ENCODE data around the gene CRK.

CRK gene

GRCh38 chr17:1492249-1493206 lies 36.5 kb upstream of the CRK start, which contains the start of gene MYO1C:
TSS of gene MYO1C (minus strand) at chr17:1492686. CDS start at chr17:1492487, 199 bp downstream.
- ChIA-PET POLR2A (interaction anchor here (0.5 to 1.1 kb wide), 3 partner anchors 8 to 47 kb away, joined by 3 to 4 read pairs (median 3); partner anchors contain the start of gene CRK), CTCF (interaction anchor here (1.4 to 2.0 kb wide), 2 partner anchors 12 to 17 kb away, joined by 3 to 7 read pairs; no protein-coding TSS in a partner anchor)
- Histone ChIP-seq H3K4me1 (ENCODE audit: control extremely low read depth in 1 of 4, control insufficient read depth in 4 of 4, insufficient read depth in 4 of 4, low read length in 3 of 4) (peaks cover 3 to 43% (median 31%) of the 10 kb centered on the region in 4 experiments), H3K27me3 (replicated peaks in 2 of 5; ENCODE audit: control insufficient read depth in 4 of 5, insufficient read depth in 5 of 5, low read length in 4 of 5) (peaks cover 0 to 37% (median 11%) of the 10 kb centered on the region in 5 experiments), H3K9me3 (ENCODE audit: control extremely low read depth in 1 of 5, control insufficient read depth in 4 of 5, insufficient read depth in 2 of 5, low read depth in 1 of 5, low read length in 4 of 5) (no peaks in the 10 kb centered on the region), H3K36me3 (ENCODE audit: control insufficient read depth in 4 of 4, insufficient read depth in 4 of 4, low read length in 3 of 4) (peaks cover 0 to 24% (median 11%) of the 10 kb centered on the region in 4 experiments), H3K4me3 (ENCODE audit: control insufficient read depth in 1 of 7, extremely low read depth in 1 of 7, insufficient read depth in 4 of 7, low read depth in 2 of 7, low read length in 6 of 7) (peak within 1 kb of the TSS in 4 of 7 experiments; percentile 42 to 78 (median 56)), H3K27ac (ENCODE audit: insufficient read depth in 1 of 2, low read depth in 1 of 2, low read length in 2 of 2, poor library complexity in 1 of 2, severe bottlenecking in 2 of 2) (no peak within 1 kb of the TSS)
- no peak for DNase-seq
- 63% methylated on average over 29 of the region's 35 CpGs for WGBS (ENCODE audit: insufficient coverage)

GRCh38 chr17:1491443-1492248 lies 35.6 kb upstream of the CRK start:
- H3K27me3 ChIP-seq (replicated peaks in 2 of 5; ENCODE audit: control insufficient read depth in 4 of 5, insufficient read depth in 5 of 5, low read length in 4 of 5), result peaks cover 0 to 46% (median 17%) of the 10 kb centered on the region in 5 experiments
- CTCF ChIA-PET, result interaction anchor here (1.4 to 2.0 kb wide), 2 partner anchors 13 to 18 kb away, joined by 3 to 7 read pairs; no protein-coding TSS in a partner anchor
- peak overlapping the region; percentile 39 to 79 (median 56) for H3K4me3 ChIP-seq (ENCODE audit: control insufficient read depth in 1 of 7, extremely low read depth in 1 of 7, insufficient read depth in 4 of 7, low read depth in 2 of 7, low read length in 6 of 7)
- no peak overlapping the region for H3K27ac ChIP-seq (ENCODE audit: insufficient read depth in 1 of 2, low read depth in 1 of 2, low read length in 2 of 2, poor library complexity in 1 of 2, severe bottlenecking in 2 of 2)
- peak in 2 of 3 donors; percentile 22 to 35 for DNase-seq
- 4% methylated on average over 57 of the region's 94 CpGs for WGBS (ENCODE audit: insufficient coverage)
- H3K36me3 ChIP-seq (ENCODE audit: control insufficient read depth in 4 of 4, insufficient read depth in 4 of 4, low read length in 3 of 4), result peaks cover 0 to 15% (median 9%) of the 10 kb centered on the region in 4 experiments
- peaks cover 3 to 51% (median 39%) of the 10 kb centered on the region in 4 experiments for H3K4me1 ChIP-seq (ENCODE audit: control extremely low read depth in 1 of 4, control insufficient read depth in 4 of 4, insufficient read depth in 4 of 4, low read length in 3 of 4)
- POLR2A ChIA-PET, result interaction anchor here (0.6 to 1.1 kb wide), 2 partner anchors 7 to 35 kb away, joined by 3 to 4 read pairs; partner anchors contain the start of gene CRK
- no peaks in the 10 kb centered on the region for H3K9me3 ChIP-seq (ENCODE audit: control extremely low read depth in 1 of 5, control insufficient read depth in 4 of 5, insufficient read depth in 2 of 5, low read depth in 1 of 5, low read length in 4 of 5)

- POLR2A ChIA-PET, result interaction anchor here (0.5 kb wide), 1 partner anchor 35 kb away, joined by 4 read pairs; the partner anchor contains the start of gene CRK
- no peaks in the 10 kb centered on the region for H3K9me3 ChIP-seq (ENCODE audit: control extremely low read depth in 1 of 5, control insufficient read depth in 4 of 5, insufficient read depth in 2 of 5, low read depth in 1 of 5, low read length in 4 of 5)
- H3K4me3 ChIP-seq (ENCODE audit: control insufficient read depth in 1 of 7, extremely low read depth in 1 of 7, insufficient read depth in 4 of 7, low read depth in 2 of 7, low read length in 6 of 7), result peak overlapping the region; percentile 39 to 79 (median 56)
- H3K27ac ChIP-seq (ENCODE audit: insufficient read depth in 1 of 2, low read depth in 1 of 2, low read length in 2 of 2, poor library complexity in 1 of 2, severe bottlenecking in 2 of 2), result no peak overlapping the region
- CTCF ChIA-PET, result interaction anchor here (1.6 kb wide), 1 partner anchor 27 kb away, joined by 3 read pairs; no protein-coding TSS in a partner anchor
- peaks cover 3 to 58% (median 46%) of the 10 kb centered on the region in 4 experiments for H3K4me1 ChIP-seq (ENCODE audit: control extremely low read depth in 1 of 4, control insufficient read depth in 4 of 4, insufficient read depth in 4 of 4, low read length in 3 of 4)
- WGBS (ENCODE audit: insufficient coverage), result under 1% methylated on average over 44 of the region's 52 CpGs
- peaks cover 0 to 54% (median 17%) of the 10 kb centered on the region in 5 experiments for H3K27me3 ChIP-seq (replicated peaks in 2 of 5; ENCODE audit: control insufficient read depth in 4 of 5, insufficient read depth in 5 of 5, low read length in 4 of 5)
- peak in 2 of 3 donors; percentile 53 to 67 for DNase-seq
- peaks cover 0 to 7% (median 5%) of the 10 kb centered on the region in 4 experiments for H3K36me3 ChIP-seq (ENCODE audit: control insufficient read depth in 4 of 4, insufficient read depth in 4 of 4, low read length in 3 of 4)
These were observed 34.8 kb upstream of the CRK start for GRCh38 chr17:1490643-1491442.

GRCh38 chr17:1488826-1489270 lies 32.8 kb upstream of the CRK start:
- CTCF ChIA-PET, result interaction anchor here (0.5 kb wide), 1 partner anchor 29 kb away, joined by 3 read pairs; no protein-coding TSS in a partner anchor
- WGBS (ENCODE audit: insufficient coverage), result 97% methylated on average over 6 of the region's 7 CpGs
- H3K27me3 ChIP-seq (replicated peaks in 2 of 5; ENCODE audit: control insufficient read depth in 4 of 5, insufficient read depth in 5 of 5, low read length in 4 of 5), result peaks cover 0 to 61% (median 15%) of the 10 kb centered on the region in 5 experiments
- no peak overlapping the region for H3K27ac ChIP-seq (ENCODE audit: insufficient read depth in 1 of 2, low read depth in 1 of 2, low read length in 2 of 2, poor library complexity in 1 of 2, severe bottlenecking in 2 of 2)
- H3K9me3 ChIP-seq (ENCODE audit: control extremely low read depth in 1 of 5, control insufficient read depth in 4 of 5, insufficient read depth in 2 of 5, low read depth in 1 of 5, low read length in 4 of 5), result no peaks in the 10 kb centered on the region
- POLR2A ChIA-PET, result no interaction called here
- peaks cover 3 to 68% (median 53%) of the 10 kb centered on the region in 4 experiments for H3K4me1 ChIP-seq (ENCODE audit: control extremely low read depth in 1 of 4, control insufficient read depth in 4 of 4, insufficient read depth in 4 of 4, low read length in 3 of 4)
- no peaks in the 10 kb centered on the region for H3K36me3 ChIP-seq (ENCODE audit: control insufficient read depth in 4 of 4, insufficient read depth in 4 of 4, low read length in 3 of 4)
- peak overlapping the region in 1 of 7 experiments; percentile 73 for H3K4me3 ChIP-seq (ENCODE audit: control insufficient read depth in 1 of 7, extremely low read depth in 1 of 7, insufficient read depth in 4 of 7, low read depth in 2 of 7, low read length in 6 of 7)
- DNase-seq, result no peak

- H3K9me3 ChIP-seq (ENCODE audit: control extremely low read depth in 1 of 5, control insufficient read depth in 4 of 5, insufficient read depth in 2 of 5, low read depth in 1 of 5, low read length in 4 of 5), result no peaks in the 10 kb centered on the region
- ChIA-PET POLR2A (interaction anchor here (0.6 to 1.2 kb wide), 2 partner anchors 28 to 32 kb away, joined by 3 to 4 read pairs; partner anchors contain the start of genes CRK and INPP5K), CTCF (no interaction called here)
- no peaks in the 10 kb centered on the region for H3K36me3 ChIP-seq (ENCODE audit: control insufficient read depth in 4 of 4, insufficient read depth in 4 of 4, low read length in 3 of 4)
- peak in 2 of 3 donors; percentile 53 to 64 for DNase-seq
- H3K27ac ChIP-seq (ENCODE audit: insufficient read depth in 1 of 2, low read depth in 1 of 2, low read length in 2 of 2, poor library complexity in 1 of 2, severe bottlenecking in 2 of 2), result no peak overlapping the region
- H3K27me3 ChIP-seq (replicated peaks in 2 of 5; ENCODE audit: control insufficient read depth in 4 of 5, insufficient read depth in 5 of 5, low read length in 4 of 5), result peaks cover 0 to 58% (median 15%) of the 10 kb centered on the region in 5 experiments
- H3K4me3 ChIP-seq (ENCODE audit: control insufficient read depth in 1 of 7, extremely low read depth in 1 of 7, insufficient read depth in 4 of 7, low read depth in 2 of 7, low read length in 6 of 7), result peak overlapping the region; percentile 43 to 73 (median 65)
- peaks cover 3 to 63% (median 52%) of the 10 kb centered on the region in 4 experiments for H3K4me1 ChIP-seq (ENCODE audit: control extremely low read depth in 1 of 4, control insufficient read depth in 4 of 4, insufficient read depth in 4 of 4, low read length in 3 of 4)
- 2% methylated on average over 68 of the region's 72 CpGs for WGBS (ENCODE audit: insufficient coverage)
These were observed 32.1 kb upstream of the CRK start for GRCh38 chr17:1487939-1488825.
